Prostate gland (tissue), 2 donors: ENCODE measurements around the gene SAMHD1. TPM values are rescaled to one million over a fixed set of nuclear protein-coding genes. Genes with fewer than 3 reads are reported as not detected.
A peak's percentile ranks its signal among the peaks of the same experiment; 100 is the strongest.

Experiments
- DNase-seq: peaks from one replicate; pipeline ENCODE4 v3.0.0-alpha.2; 2019; ENCODE audit warnings: low spot score
- H3K27ac ChIP-seq, 2 donors: fragments of 200-600 bp; sonication (generic); 2 replicates each; pipeline ENCODE4 v1.5.1; 2017 to 2019
- H3K27me3 ChIP-seq: fragments of 200-600 bp; sonication (generic); replicated peaks from 2 replicates; pipeline ENCODE4 v1.5.1; 2019; ENCODE audit not compliant: insufficient read depth
- H3K36me3 ChIP-seq, 2 donors: fragments of 200-600 bp; sonication (generic); 1 replicate in 1 of 2; 2 replicates in 1 of 2; pipeline versions ENCODE4 v1.5.1 to v1.8.1; 2017 to 2019
- H3K4me1 ChIP-seq: fragments of 200-600 bp; sonication (generic); replicated peaks from 2 replicates; pipeline ENCODE4 v1.5.1; 2019
- H3K4me3 ChIP-seq, 2 donors: fragments of 200-600 bp; sonication (generic); 2 replicates each; pipeline ENCODE4 v1.5.1; 2017 to 2019
- H3K9me3 ChIP-seq: fragments of 200-600 bp; sonication (generic); 2 replicates; pipeline ENCODE4 v1.5.1; 2017
- CTCF ChIP-seq, 4 experiments: fragments of 200-600 bp in 2 of 4; fragments of 450-650 bp in 2 of 4; sonication (generic) in 2 of 4; IDR thresholded peaks; 1 replicate in 3 of 4; 2 replicates in 1 of 4; pipeline ENCODE4 v1.5.1; 2016 to 2019; ENCODE audit warnings: antibody characterized with exemption in 4 of 4, mild to moderate bottlenecking in 2 of 4, moderate library complexity in 2 of 4
- POLR2A ChIP-seq: fragments of 450-650 bp; IDR thresholded peaks from one replicate; pipeline ENCODE4 v1.6.1; 2016; ENCODE audit warnings: antibody characterized with exemption, mild to moderate bottlenecking
- POLR2AphosphoS5 ChIP-seq: sonication (generic); formaldehyde crosslinking; IDR thresholded peaks from one replicate; pipeline ENCODE4 v1.6.1; 2017; ENCODE audit warnings: antibody characterized with exemption
- WGBS: methylation state at CpG from one replicate; pipeline ENCODE4 v1.1.5; 2018; 5-methylcytosine and 5-hydroxymethylcytosine counted together
- intact Hi-C: fragments of 100-400 bp; cut with DNase I; formaldehyde crosslinking; loops from one replicate; pipeline ENCODE4 v1.14.2; 2022
- total RNA-seq, 2 donors: library from RNA; depleted of rRNA; stranded (reverse); fragments of >200 nt; gene quantifications; one replicate each; pipeline ENCODE4 v1.1.0, GENCODE V29; 2016

The SAMHD1 gene
- total RNA-seq, 2 donors from 2014 or later: 24.9 to 72.2 TPM

DNA sequence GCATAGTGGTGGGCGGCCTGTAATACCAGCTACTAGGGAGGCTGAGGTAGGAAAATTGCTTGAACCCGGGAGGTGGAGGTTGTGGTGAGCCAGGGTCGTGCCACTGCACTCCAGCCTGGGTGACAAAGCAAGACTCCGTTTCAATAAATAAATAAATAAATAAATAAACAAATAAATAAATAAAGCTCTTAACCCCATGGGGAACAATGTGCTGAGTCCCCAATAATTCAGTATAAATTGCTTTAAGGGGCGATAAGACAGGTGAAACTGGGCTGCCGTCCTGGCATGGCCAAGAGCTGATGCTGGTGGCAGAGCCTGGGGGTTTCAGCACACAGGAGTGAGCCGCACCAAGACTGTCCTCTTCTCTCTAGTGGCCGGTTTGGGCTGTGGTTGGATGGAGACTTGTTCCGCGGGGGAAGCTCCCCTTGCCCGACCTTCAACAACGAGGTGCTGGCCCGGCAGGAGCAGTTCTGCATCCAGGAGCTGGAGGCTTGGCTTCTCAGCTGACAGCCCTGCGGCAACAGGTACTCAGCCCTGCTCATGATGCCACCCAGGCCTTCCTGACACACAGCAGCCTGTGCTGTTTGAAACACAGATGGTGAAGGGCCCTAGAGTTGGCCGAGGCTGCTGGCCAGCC lies 62.5 kb downstream of the SAMHD1 start:
- Histone ChIP-seq H3K27me3 (no peaks in the 10 kb centered on the region), H3K36me3 (no peaks in the 10 kb centered on the region), H3K4me1 (no peaks in the 10 kb centered on the region), H3K9me3 (no peaks in the 10 kb centered on the region), H3K4me3 (no peak overlapping the region), H3K27ac (no peak overlapping the region)
- TF ChIP-seq POLR2AphosphoS5 (no peak), CTCF (IDR thresholded peaks at IDR 0.05) (no peak), POLR2A (no peak)
- intact Hi-C loops: loop anchor here (5.0 kb wide), 1 partner anchor 277 kb away; no protein-coding TSS in a partner anchor
- 88% methylated on average over 15 of the region's 15 CpGs for WGBS
- DNase-seq: no peak

DNA sequence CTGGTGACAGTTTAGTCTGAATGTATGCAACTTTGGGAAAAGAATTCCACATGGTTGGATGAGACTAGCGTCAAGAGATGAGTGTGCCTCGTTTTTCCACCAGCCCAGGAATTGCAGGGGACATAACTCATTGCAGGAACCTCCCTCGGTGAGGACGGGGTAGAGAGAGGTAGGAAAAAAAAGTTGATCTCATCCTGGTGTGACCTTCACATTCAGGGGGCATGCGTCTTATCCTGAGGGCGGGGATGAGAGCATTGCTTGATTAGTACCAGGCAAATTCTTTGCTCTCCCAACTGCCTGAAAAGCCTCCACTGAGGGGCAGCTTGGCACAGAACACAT lies 63.8 kb downstream of the SAMHD1 start:
- no peak for DNase-seq
- intact Hi-C loops: loop anchor here (5.0 kb wide), 1 partner anchor 275 kb away; no protein-coding TSS in a partner anchor
- H3K4me3 ChIP-seq: no peak overlapping the region
- H3K4me1 ChIP-seq: no peaks in the 10 kb centered on the region
- H3K36me3 ChIP-seq: no peaks in the 10 kb centered on the region
- 38% methylated on average over 6 of the region's 6 CpGs for WGBS
- no peaks in the 10 kb centered on the region for H3K9me3 ChIP-seq
- TF ChIP-seq POLR2A: no peak
- no peak for TF ChIP-seq CTCF (IDR thresholded peaks at IDR 0.05)
- TF ChIP-seq POLR2AphosphoS5: no peak
- H3K27ac ChIP-seq: no peak overlapping the region
- no peaks in the 10 kb centered on the region for H3K27me3 ChIP-seq

- intact Hi-C loops: loop anchor here (5.0 kb wide), 1 partner anchor 275 kb away; no protein-coding TSS in a partner anchor
- Histone ChIP-seq H3K27ac (peak overlapping the region; percentile 4 to 11), H3K36me3 (no peaks in the 10 kb centered on the region), H3K4me1 (no peaks in the 10 kb centered on the region), H3K4me3 (no peak overlapping the region), H3K9me3 (no peaks in the 10 kb centered on the region), H3K27me3 (no peaks in the 10 kb centered on the region)
- 17% methylated on average over 24 of the region's 24 CpGs for WGBS
- peak; percentile 76 to 94 (median 90) for TF ChIP-seq CTCF (IDR thresholded peaks at IDR 0.05)
- TF ChIP-seq POLR2AphosphoS5: peak; percentile 52
- TF ChIP-seq POLR2A: no peak
- peak; percentile 83 for DNase-seq
Observed at GRCh38 chr20:36886859-36887751, 64.4 kb downstream of the SAMHD1 start.

DNA sequence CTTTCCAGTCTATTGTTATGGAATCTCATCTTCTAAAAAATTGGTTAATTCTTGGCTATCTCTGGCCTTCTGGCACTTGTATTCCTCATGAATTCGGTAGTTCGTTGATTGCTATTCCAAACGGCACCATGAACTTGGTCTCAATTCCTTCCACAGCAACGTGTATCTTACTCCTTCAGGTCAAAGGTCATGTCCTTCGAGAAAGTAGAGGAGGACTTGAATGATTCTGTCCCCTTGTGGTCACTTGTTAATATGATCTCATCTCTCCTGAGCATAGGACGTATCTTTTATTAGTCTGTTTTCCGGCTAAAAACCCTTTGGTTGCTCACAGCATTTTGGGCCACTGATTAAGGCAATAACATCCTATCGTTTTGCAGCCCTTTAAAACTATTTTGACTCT lies 66.2 kb downstream of the SAMHD1 start:
- Histone ChIP-seq H3K9me3 (no peaks in the 10 kb centered on the region), H3K27ac (no peak overlapping the region), H3K4me3 (no peak overlapping the region), H3K27me3 (no peaks in the 10 kb centered on the region), H3K4me1 (no peaks in the 10 kb centered on the region), H3K36me3 (no peaks in the 10 kb centered on the region)
- 59% methylated on average over 8 of the region's 8 CpGs for WGBS
- intact Hi-C loops: loop anchor here (5.0 kb wide), 1 partner anchor 273 kb away; no protein-coding TSS in a partner anchor
- DNase-seq: no peak
- no peak for TF ChIP-seq CTCF (IDR thresholded peaks at IDR 0.05)
- no peak for TF ChIP-seq POLR2A
- TF ChIP-seq POLR2AphosphoS5: no peak
